Measurements from ENCODE around the gene RNASE7.
A peak's percentile ranks its signal among the peaks of the same experiment; 100 is the strongest.

Gene RNASE7

DNA sequence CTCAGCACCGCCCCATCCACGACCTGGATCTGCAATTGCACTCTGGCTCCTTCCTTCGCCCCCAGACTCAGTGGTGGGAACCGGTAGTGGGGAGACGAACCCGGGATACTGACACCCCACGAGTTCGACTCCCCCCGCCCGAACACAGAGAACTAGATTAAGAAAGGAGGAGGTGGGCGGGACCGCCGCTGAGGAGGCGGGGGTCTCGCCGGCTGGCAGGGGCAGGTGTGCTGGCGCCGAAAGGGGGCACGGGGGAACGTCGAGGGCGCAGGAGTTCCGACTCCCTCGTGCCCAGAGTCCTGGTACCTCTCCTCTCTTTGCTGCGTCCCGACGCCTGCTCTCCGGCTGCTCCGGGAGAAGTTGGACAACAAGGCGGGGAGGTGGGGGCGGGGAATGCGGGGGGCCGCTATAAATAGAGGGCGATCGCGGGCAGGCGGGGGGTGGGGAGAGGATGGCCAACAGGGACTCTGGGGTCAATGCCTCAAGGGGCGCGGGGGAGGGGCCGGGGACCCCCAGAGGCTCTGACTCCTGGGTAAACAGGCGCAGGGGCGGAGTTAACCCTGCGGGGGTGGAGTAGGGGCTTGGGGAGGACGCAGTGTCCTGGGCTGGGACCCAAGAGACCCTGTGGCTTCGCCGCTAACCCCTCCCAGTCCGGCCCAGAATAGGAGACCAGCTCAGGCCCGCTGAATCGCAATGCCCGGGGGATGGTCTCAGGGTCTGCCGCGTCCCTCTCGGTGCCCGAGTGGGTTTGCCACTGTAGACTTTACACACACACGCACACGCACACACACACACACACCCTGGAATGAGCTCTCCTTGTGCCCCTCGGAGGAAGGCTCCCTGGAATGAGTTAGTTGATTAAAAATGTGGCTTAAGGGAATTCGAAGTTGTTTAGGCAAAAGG, 16.5 kb upstream of the RNASE7 start:
- no peaks in the 10 kb centered on the region for H3K9me3 ChIP-seq (ENCODE audit: control insufficient read depth, insufficient read depth, low read depth, low read length)
- CTCF ChIA-PET = interaction anchor here (0.5 to 3.7 kb wide), 4 partner anchors 10 to 110 kb away, joined by 3 to 34 read pairs (median 4); no protein-coding TSS in a partner anchor
- TF ChIP-seq, protein P1, sequence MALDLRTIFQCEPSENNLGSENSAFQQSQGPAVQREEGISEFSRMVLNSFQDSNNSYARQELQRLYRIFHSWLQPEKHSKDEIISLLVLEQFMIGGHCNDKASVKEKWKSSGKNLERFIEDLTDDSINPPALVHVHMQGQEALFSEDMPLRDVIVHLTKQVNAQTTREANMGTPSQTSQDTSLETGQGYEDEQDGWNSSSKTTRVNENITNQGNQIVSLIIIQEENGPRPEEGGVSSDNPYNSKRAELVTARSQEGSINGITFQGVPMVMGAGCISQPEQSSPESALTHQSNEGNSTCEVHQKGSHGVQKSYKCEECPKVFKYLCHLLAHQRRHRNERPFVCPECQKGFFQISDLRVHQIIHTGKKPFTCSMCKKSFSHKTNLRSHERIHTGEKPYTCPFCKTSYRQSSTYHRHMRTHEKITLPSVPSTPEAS (tag by site-specific recombination; IDR thresholded peaks at IDR 0.05) = peak; percentile 34; the same call in 1 of the 2 replicates
- TF ChIP-seq, protein P2, sequence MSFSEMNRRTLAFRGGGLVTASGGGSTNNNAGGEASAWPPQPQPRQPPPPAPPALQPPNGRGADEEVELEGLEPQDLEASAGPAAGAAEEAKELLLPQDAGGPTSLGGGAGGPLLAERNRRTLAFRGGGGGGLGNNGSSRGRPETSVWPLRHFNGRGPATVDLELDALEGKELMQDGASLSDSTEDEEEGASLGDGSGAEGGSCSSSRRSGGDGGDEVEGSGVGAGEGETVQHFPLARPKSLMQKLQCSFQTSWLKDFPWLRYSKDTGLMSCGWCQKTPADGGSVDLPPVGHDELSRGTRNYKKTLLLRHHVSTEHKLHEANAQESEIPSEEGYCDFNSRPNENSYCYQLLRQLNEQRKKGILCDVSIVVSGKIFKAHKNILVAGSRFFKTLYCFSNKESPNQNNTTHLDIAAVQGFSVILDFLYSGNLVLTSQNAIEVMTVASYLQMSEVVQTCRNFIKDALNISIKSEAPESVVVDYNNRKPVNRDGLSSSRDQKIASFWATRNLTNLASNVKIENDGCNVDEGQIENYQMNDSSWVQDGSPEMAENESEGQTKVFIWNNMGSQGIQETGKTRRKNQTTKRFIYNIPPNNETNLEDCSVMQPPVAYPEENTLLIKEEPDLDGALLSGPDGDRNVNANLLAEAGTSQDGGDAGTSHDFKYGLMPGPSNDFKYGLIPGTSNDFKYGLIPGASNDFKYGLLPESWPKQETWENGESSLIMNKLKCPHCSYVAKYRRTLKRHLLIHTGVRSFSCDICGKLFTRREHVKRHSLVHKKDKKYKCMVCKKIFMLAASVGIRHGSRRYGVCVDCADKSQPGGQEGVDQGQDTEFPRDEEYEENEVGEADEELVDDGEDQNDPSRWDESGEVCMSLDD (tag by site-specific recombination; IDR thresholded peaks at IDR 0.05) = peak; percentile 23; the same call in 1 of the 2 replicates
- TF ChIP-seq SCRT1 (tag by site-specific recombination; IDR thresholded peaks at IDR 0.05; ENCODE audit: borderline replicate concordance) = no peak
- H3K4me1 ChIP-seq (ENCODE audit: control insufficient read depth, insufficient read depth, low read length) = peaks cover 10% of the 10 kb centered on the region; the same call in 1 of the 2 replicates
- peaks cover 0 to 17% of the 10 kb centered on the region in 2 experiments; a peak in 1 of 3 replicates for H3K36me3 ChIP-seq (ENCODE audit: control insufficient read depth in 2 of 2, insufficient read depth in 1 of 2, low read length in 2 of 2)
- POLR2A ChIA-PET = interaction anchor here (0.7 to 1.2 kb wide), 3 partner anchors 11 to 46 kb away, joined by 3 to 8 read pairs (median 5); partner anchors contain the start of gene ARHGEF40
- H3K27ac ChIP-seq (ENCODE audit: extremely low read depth, low read depth, low read length) = no peak overlapping the region
- H3K4me3 ChIP-seq (ENCODE audit: low read depth, low read length) = peak overlapping the region; percentile 69

DNA sequence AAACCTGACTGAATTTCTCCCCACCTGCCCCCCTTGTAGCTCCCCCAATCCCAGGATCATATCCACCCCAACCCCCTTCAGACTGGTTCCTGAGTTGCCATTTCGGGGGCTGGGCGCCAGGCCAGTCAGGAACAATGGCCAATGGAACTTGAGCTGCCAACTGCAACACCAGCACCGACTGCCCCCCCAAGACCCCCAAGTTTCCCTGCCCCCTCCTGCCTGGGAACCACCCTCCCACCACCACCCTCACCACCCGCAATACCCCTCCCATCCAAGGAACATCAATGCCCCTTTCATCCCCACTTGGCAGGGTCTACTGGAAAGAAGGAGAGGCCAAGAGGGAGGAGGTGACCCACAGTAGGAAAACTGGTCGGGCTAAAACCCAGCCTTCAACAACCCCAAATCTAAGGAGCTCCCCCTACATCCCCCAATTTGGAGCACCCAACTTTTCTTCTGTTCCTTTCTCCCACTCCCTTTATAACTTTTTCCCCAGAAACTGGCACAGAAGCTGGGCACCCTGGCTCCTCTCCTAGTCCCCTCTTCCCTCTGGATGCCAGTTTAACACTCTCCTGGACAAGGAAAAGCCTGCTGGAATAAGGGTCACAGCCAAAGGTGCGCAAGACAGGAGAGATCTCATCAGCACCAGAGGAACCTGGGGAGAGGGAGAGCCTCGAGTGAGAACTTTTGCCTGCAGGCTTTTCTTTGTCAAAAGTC, 15.7 kb upstream of the RNASE7 start:
- Histone ChIP-seq H3K27ac (ENCODE audit: extremely low read depth, low read depth, low read length) (no peak overlapping the region), H3K4me3 (ENCODE audit: low read depth, low read length) (no peak overlapping the region), H3K4me1 (ENCODE audit: control insufficient read depth, insufficient read depth, low read length) (peaks cover 10% of the 10 kb centered on the region; the same call in 1 of the 2 replicates), H3K36me3 (ENCODE audit: control insufficient read depth in 2 of 2, insufficient read depth in 1 of 2, low read length in 2 of 2) (peaks cover 0 to 9% of the 10 kb centered on the region in 2 experiments; a peak in 1 of 3 replicates), H3K9me3 (ENCODE audit: control insufficient read depth, insufficient read depth, low read depth, low read length) (no peaks in the 10 kb centered on the region)
- ChIA-PET CTCF (interaction anchor here (0.5 to 3.7 kb wide), 6 partner anchors 11 to 109 kb away, joined by 3 to 34 read pairs (median 3); no protein-coding TSS in a partner anchor), POLR2A (interaction anchor here (1.2 kb wide), 1 partner anchor 44 kb away, joined by 8 read pairs; the partner anchor contains the start of gene ARHGEF40)
- TF ChIP-seq ZNF335 (tag by site-specific recombination; conservative IDR thresholded peaks at IDR 0.05) (0 out of 2 replicates have a peak, but pooled peaks have one; percentile 24), ZFP41 (tag by site-specific recombination; IDR thresholded peaks at IDR 0.05; ENCODE audit: borderline replicate concordance) (no peak)

DNA sequence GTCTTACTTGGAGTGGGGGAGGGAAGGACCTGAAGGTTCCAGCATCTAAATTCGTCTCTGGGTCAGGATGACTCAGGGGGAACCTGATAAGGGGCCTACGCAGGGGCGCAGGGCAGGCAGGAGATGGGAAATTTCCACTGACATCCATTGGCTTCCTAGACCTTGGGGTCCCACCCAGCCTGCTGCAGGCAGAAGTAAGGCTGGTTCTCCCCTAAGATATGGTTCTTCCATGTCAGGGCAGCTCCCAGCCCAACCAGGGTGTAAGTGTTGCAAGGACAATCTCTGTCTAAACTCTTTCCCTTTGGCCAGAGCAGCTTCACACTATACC, 15.2 kb upstream of the RNASE7 start:
- ChIA-PET POLR2A (no interaction called here), CTCF (interaction anchor here (0.6 to 3.7 kb wide), 4 partner anchors 9 to 71 kb away, joined by 3 to 34 read pairs (median 3); no protein-coding TSS in a partner anchor)
- H3K4me1 ChIP-seq (ENCODE audit: control insufficient read depth, insufficient read depth, low read length) = peaks cover 10% of the 10 kb centered on the region; the same call in 1 of the 2 replicates
- peaks cover 0 to 4% of the 10 kb centered on the region in 2 experiments; a peak in 1 of 3 replicates for H3K36me3 ChIP-seq (ENCODE audit: control insufficient read depth in 2 of 2, insufficient read depth in 1 of 2, low read length in 2 of 2)
- H3K9me3 ChIP-seq (ENCODE audit: control insufficient read depth, insufficient read depth, low read depth, low read length) = no peaks in the 10 kb centered on the region
- H3K27ac ChIP-seq (ENCODE audit: extremely low read depth, low read depth, low read length) = no peak overlapping the region
- no peak overlapping the region for H3K4me3 ChIP-seq (ENCODE audit: low read depth, low read length)
- TF ChIP-seq, protein P3, sequence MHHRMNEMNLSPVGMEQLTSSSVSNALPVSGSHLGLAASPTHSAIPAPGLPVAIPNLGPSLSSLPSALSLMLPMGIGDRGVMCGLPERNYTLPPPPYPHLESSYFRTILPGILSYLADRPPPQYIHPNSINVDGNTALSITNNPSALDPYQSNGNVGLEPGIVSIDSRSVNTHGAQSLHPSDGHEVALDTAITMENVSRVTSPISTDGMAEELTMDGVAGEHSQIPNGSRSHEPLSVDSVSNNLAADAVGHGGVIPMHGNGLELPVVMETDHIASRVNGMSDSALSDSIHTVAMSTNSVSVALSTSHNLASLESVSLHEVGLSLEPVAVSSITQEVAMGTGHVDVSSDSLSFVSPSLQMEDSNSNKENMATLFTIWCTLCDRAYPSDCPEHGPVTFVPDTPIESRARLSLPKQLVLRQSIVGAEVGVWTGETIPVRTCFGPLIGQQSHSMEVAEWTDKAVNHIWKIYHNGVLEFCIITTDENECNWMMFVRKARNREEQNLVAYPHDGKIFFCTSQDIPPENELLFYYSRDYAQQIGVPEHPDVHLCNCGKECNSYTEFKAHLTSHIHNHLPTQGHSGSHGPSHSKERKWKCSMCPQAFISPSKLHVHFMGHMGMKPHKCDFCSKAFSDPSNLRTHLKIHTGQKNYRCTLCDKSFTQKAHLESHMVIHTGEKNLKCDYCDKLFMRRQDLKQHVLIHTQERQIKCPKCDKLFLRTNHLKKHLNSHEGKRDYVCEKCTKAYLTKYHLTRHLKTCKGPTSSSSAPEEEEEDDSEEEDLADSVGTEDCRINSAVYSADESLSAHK (tag by site-specific recombination; IDR thresholded peaks at IDR 0.05) = no peak
- TF ChIP-seq ZFHX2 (tag by site-specific recombination; conservative IDR thresholded peaks at IDR 0.05) = peak; percentile 27; the same call in 1 of the 2 replicates
- no peak for TF ChIP-seq ZNF423 (tag by site-specific recombination; IDR thresholded peaks at IDR 0.05)
- TF ChIP-seq ZNF521 (tag by site-specific recombination; IDR thresholded peaks at IDR 0.05) = no peak
- TF ChIP-seq ZNF335 (tag by site-specific recombination; conservative IDR thresholded peaks at IDR 0.05) = 0 out of 2 replicates have a peak, but pooled peaks have one; percentile 7
- no peak for TF ChIP-seq ZNF792 (tag by site-specific recombination; IDR thresholded peaks at IDR 0.05)
- no peak for TF ChIP-seq ZBTB7A (tag by site-specific recombination; IDR thresholded peaks at IDR 0.05; ENCODE audit: low read depth)
- TF ChIP-seq, protein P4, sequence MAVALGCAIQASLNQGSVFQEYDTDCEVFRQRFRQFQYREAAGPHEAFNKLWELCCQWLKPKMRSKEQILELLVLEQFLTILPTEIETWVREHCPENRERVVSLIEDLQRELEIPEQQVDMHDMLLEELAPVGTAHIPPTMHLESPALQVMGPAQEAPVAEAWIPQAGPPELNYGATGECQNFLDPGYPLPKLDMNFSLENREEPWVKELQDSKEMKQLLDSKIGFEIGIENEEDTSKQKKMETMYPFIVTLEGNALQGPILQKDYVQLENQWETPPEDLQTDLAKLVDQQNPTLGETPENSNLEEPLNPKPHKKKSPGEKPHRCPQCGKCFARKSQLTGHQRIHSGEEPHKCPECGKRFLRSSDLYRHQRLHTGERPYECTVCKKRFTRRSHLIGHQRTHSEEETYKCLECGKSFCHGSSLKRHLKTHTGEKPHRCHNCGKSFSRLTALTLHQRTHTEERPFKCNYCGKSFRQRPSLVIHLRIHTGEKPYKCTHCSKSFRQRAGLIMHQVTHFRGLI (tag by site-specific recombination; IDR thresholded peaks at IDR 0.05) = 0 out of 2 replicates have a peak, but pooled peaks have one; percentile 60
- no peak for TF ChIP-seq ZNF548 (tag by site-specific recombination; IDR thresholded peaks at IDR 0.05)
- no peak for TF ChIP-seq MEIS1 (CRISPR knock-in tag; IDR thresholded peaks at IDR 0.05; ENCODE audit: borderline replicate concordance)
- TF ChIP-seq ZNF555 (tag by site-specific recombination; conservative IDR thresholded peaks at IDR 0.05) = no peak
- TF ChIP-seq ZNF791 (tag by site-specific recombination; IDR thresholded peaks at IDR 0.05) = no peak
- no peak for TF ChIP-seq ZNF223 (tag by site-specific recombination; IDR thresholded peaks at IDR 0.05)

Data from HEK293 (cell line).